GM12878 (cell line): Measurements from ENCODE around the gene ZXDC. TPM values are rescaled to one million over a fixed set of nuclear protein-coding genes. Genes with fewer than 3 reads are reported as not detected.

Source experiments
- ATAC-seq: fragments of 200-7000 bp; cut with Tn5 transposase; 3 replicates; pipeline ENCODE4 v1.9.1; 2020; ENCODE audit warnings: mild to moderate bottlenecking, moderate library complexity
- BruUV-seq: library from RNA; stranded (reverse); fragments of 400-500 nt; replicated peaks from 2 replicates; lab custom pipeline; 2021; lab: Mats Ljungman, UMichigan
- CTCF ChIA-PET: fragments of 300-600 bp; sonication (Branson Sonifier 250); formaldehyde crosslinking; extraction: SDS; loops from one replicate; lab custom pipeline; 2021; ENCODE audit warnings: inconsistent platforms; lab: Yijun Ruan, JAX
- POLR2A ChIA-PET: fragments of 350-600 bp; formaldehyde crosslinking; extraction: SDS; loops from one replicate; lab custom pipeline; 2021; ENCODE audit warnings: inconsistent platforms; lab: Charles Lee
- RAD21 ChIA-PET: fragments of 300-600 bp; sonication (Branson Sonifier 250); formaldehyde crosslinking; loops from one replicate; lab custom pipeline; 2023; ENCODE audit warnings: antibody characterized with exemption; ENCODE audit not compliant: unreplicated experiment; lab: Charles Lee
- SMC1A ChIA-PET: fragments of 300-600 bp; sonication (Branson Sonifier 250); formaldehyde crosslinking; loops from one replicate; lab custom pipeline; 2023; ENCODE audit not compliant: unreplicated experiment, uncharacterized antibody; lab: Charles Lee
- DNase-seq: peaks from one replicate; pipeline ENCODE4 v3.0.0-alpha.2; 2011; ENCODE audit warnings: low read depth, low spot score
- FAIRE-seq: peaks from 3 replicates; lab custom pipeline; 2011; peaks lifted over from hg19 to GRCh38; lab: Jason Lieb, UNC
- H2AFZ ChIP-seq: 2 replicates; pipeline ENCODE4 v1.6.0; 2011; ENCODE audit warnings: low read depth, low read length, control low read depth; ENCODE audit not compliant: control insufficient read depth
- H3K27ac ChIP-seq: 2 replicates; pipeline ENCODE4 v1.5.1; 2011; ENCODE audit warnings: control low read depth; ENCODE audit not compliant: control insufficient read depth, insufficient read depth
- H3K27me3 ChIP-seq, 2 experiments: replicated peaks in 1 of 2; 2 replicates each; pipeline versions ENCODE4 v1.6.0 to v1.6.1; 2011; ENCODE audit warnings: low read length in 1 of 2; ENCODE audit not compliant: control insufficient read depth in 2 of 2, insufficient read depth in 2 of 2
- H3K36me3 ChIP-seq, 2 experiments: 2 replicates each; pipeline ENCODE4 v1.5.1; 2011; ENCODE audit warnings: low read length in 1 of 2; ENCODE audit not compliant: control insufficient read depth in 2 of 2, insufficient read depth in 2 of 2
- H3K4me1 ChIP-seq: 2 replicates; pipeline ENCODE4 v1.6.1; 2011; ENCODE audit warnings: mild to moderate bottlenecking, low read length, moderate library complexity, mixed read lengths; ENCODE audit not compliant: control insufficient read depth, insufficient read depth
- H3K4me2 ChIP-seq: 2 replicates; pipeline ENCODE4 v1.6.0; 2011; ENCODE audit warnings: control low read depth; ENCODE audit not compliant: control insufficient read depth, insufficient read depth
- H3K4me3 ChIP-seq: fragments of 200-600 bp; sonication (generic); 2 replicates; pipeline ENCODE4 v1.5.1; 2016
- H3K79me2 ChIP-seq: 2 replicates; pipeline ENCODE4 v1.6.0; 2011; ENCODE audit warnings: low read length; ENCODE audit not compliant: control insufficient read depth, insufficient read depth
- H3K9ac ChIP-seq: 2 replicates; pipeline ENCODE4 v1.8.0; 2011; ENCODE audit warnings: low read length, control low read depth, mixed read lengths; ENCODE audit not compliant: control insufficient read depth, insufficient read depth
- H3K9me3 ChIP-seq: replicated peaks from 3 replicates; pipeline ENCODE4 v1.5.1; 2011; ENCODE audit warnings: mild to moderate bottlenecking, low read length; ENCODE audit not compliant: control insufficient read depth, insufficient read depth
- H4K20me1 ChIP-seq: 2 replicates; pipeline ENCODE4 v1.6.0; 2011; ENCODE audit not compliant: control insufficient read depth, insufficient read depth
- CHD2 ChIP-seq: IDR thresholded peaks from 2 replicates; pipeline ENCODE4 v1.6.1; 2011; ENCODE audit warnings: low read depth, low read length, improper control_type of control experiment, borderline replicate concordance
- GABPA ChIP-seq: IDR thresholded peaks from 2 replicates; pipeline ENCODE4 v1.6.1; 2014; ENCODE audit warnings: antibody characterized with exemption, low read depth, mild to moderate bottlenecking, inconsistent platforms
- IRF4 ChIP-seq: IDR thresholded peaks from 2 replicates; pipeline ENCODE4 v1.6.1; 2011; ENCODE audit warnings: low read depth, low read length
- MYB ChIP-seq: fragments of 150-350 bp; IDR thresholded peaks from 2 replicates; pipeline ENCODE4 v1.6.1; 2014; ENCODE audit warnings: mild to moderate bottlenecking, low read depth, low read length, borderline replicate concordance
- MYC ChIP-seq: IDR thresholded peaks from 2 replicates; pipeline ENCODE4 v1.6.1; 2011; ENCODE audit warnings: mild to moderate bottlenecking, low read length, moderate library complexity, inconsistent platforms; ENCODE audit not compliant: insufficient read depth, insufficient replicate concordance, insufficient read length, severe bottlenecking
- PBX3 ChIP-seq: IDR thresholded peaks from 2 replicates; pipeline ENCODE4 v1.6.1; 2011; ENCODE audit warnings: mild to moderate bottlenecking, low read depth, low read length, moderate library complexity; ENCODE audit not compliant: insufficient replicate concordance
- PML ChIP-seq: IDR thresholded peaks from 2 replicates; pipeline ENCODE4 v1.6.1; 2012; ENCODE audit warnings: low read length, inconsistent platforms
- RUNX3 ChIP-seq: IDR thresholded peaks from 2 replicates; pipeline ENCODE4 v1.6.1; 2012; ENCODE audit warnings: low read length, inconsistent platforms
- SREBF2 ChIP-seq: IDR thresholded peaks from 2 replicates; pipeline ENCODE4 v1.6.1; 2012; ENCODE audit warnings: mild to moderate bottlenecking, low read length
- ZBTB40 ChIP-seq: fragments of 450-650 bp; IDR thresholded peaks from 2 replicates; pipeline ENCODE4 v1.6.1; 2016; ENCODE audit warnings: mild to moderate bottlenecking, moderate library complexity, borderline replicate concordance
- ZZZ3 ChIP-seq: IDR thresholded peaks from 2 replicates; pipeline ENCODE4 v1.6.1; 2011; ENCODE audit warnings: low read depth; ENCODE audit not compliant: control insufficient read depth, insufficient read length
- WGBS: methylation state at CpG from one replicate; pipeline ENCODE4 v1.1.6; 2016; ENCODE audit warnings: low lambda C conversion rate; ENCODE audit not compliant: insufficient replicate concordance, insufficient coverage; ENCODE audit errors: missing lambda C conversion rate; 5-methylcytosine and 5-hydroxymethylcytosine counted together
- in situ Hi-C: fragments of 300-500 bp; cut with MboI; formaldehyde crosslinking; loops from 9 replicates; pipeline ENCODE4 v1.14.3; 2018; ENCODE audit warnings: mixed read lengths
- intact Hi-C: fragments of 100-400 bp; cut with micrococcal nuclease; formaldehyde crosslinking; loops from one replicate; pipeline ENCODE4 v1.14.2; 2022; ENCODE audit not compliant: unreplicated experiment
- polyA plus RNA-seq, 11 experiments: library from polyadenylated mRNA; depleted of rRNA in 4 of 11; unstranded in 6 of 11; stranded (reverse) in 5 of 11; fragments of >200 nt; fragmentation: Nextera tagmentation in 4 of 11; fragmentation: Illumina TruSeq in 1 of 11; extraction: Ambion mirVana in 4 of 11; extraction: Trizol in 1 of 11; gene quantifications; 1 replicate in 1 of 11; 2 replicates in 10 of 11; pipeline versions ENCODE4 v1.2.1 to v1.2.3, GENCODE V29; 2011 to 2016; ENCODE audit warnings: inconsistent platforms in 2 of 11, missing spikeins in 2 of 11, low read depth in 1 of 11
- total RNA-seq, 4 experiments: library from RNA; depleted of rRNA in 3 of 4; stranded (reverse); fragments of >200 nt in 3 of 4; fragmentation: Illumina TruSeq in 1 of 4; extraction: Trizol in 1 of 4; gene quantifications; 2 replicates each; pipeline versions ENCODE4 v1.2.1 to v1.2.3, GENCODE V29; 2013 to 2021

ZXDC gene
- total and polyA plus RNA-seq, 10 of the 15 experiments (the other 5 are each of a cell fraction or from before 2014, with no cell fraction given) = 0.72 to 15.3 (median 8.5) TPM

GRCh38 chr3:126459763-126460127, 15.9 kb downstream of the ZXDC start:
- 93% methylated on average over 9 of the region's 9 CpGs for WGBS
- intact Hi-C loops = no loop called here
- Histone ChIP-seq H3K4me3 (no peak overlapping the region), H3K9ac (no peak overlapping the region), H3K4me1 (no peaks in the 10 kb centered on the region), H3K9me3 (no peaks in the 10 kb centered on the region), H2AFZ (no peak overlapping the region), H3K27me3 (no peaks in the 10 kb centered on the region), H3K4me2 (no peak overlapping the region), H3K79me2 (no peaks in the 10 kb centered on the region), H3K27ac (no peak overlapping the region), H4K20me1 (no peaks in the 10 kb centered on the region), H3K36me3 (peaks cover 18 to 43% of the 10 kb centered on the region in 2 experiments)
- ATAC-seq = no peak
- DNase-seq = no peak
- no peak for TF ChIP-seq GABPA
- no TSS peak for BruUV-seq
- ChIA-PET RAD21 (no interaction called here), CTCF (interaction anchor here (1.2 kb wide), 1 partner anchor 12 kb away, joined by 4 read pairs; no protein-coding TSS in a partner anchor), POLR2A (no interaction called here), SMC1A (interaction anchor here (1.1 kb wide), 1 partner anchor 12 kb away, joined by 3 read pairs; no protein-coding TSS in a partner anchor)
- FAIRE-seq = no peak
- in situ Hi-C loops = no loop called here

GRCh38 chr3:126459111-126459762, 16.5 kb downstream of the ZXDC start:
- FAIRE-seq (no peak), ATAC-seq (no peak), DNase-seq (no peak)
- no TSS peak for BruUV-seq
- no peak overlapping the region for H3K4me3 ChIP-seq
- CTCF ChIA-PET = interaction anchor here (1.2 kb wide), 1 partner anchor 12 kb away, joined by 4 read pairs; no protein-coding TSS in a partner anchor
- no peak overlapping the region for H3K4me2 ChIP-seq
- no peak overlapping the region for H2AFZ ChIP-seq
- no peaks in the 10 kb centered on the region for H3K79me2 ChIP-seq
- H3K4me1 ChIP-seq = no peaks in the 10 kb centered on the region
- peaks cover 18 to 45% of the 10 kb centered on the region in 2 experiments for H3K36me3 ChIP-seq
- H3K9ac ChIP-seq = no peak overlapping the region
- no peaks in the 10 kb centered on the region for H3K27me3 ChIP-seq
- SMC1A ChIA-PET = interaction anchor here (1.1 kb wide), 1 partner anchor 13 kb away, joined by 3 read pairs; no protein-coding TSS in a partner anchor
- in situ Hi-C loops (no loop called here), intact Hi-C loops (no loop called here)
- TF ChIP-seq CHD2 (no peak), PBX3 (no peak), ZZZ3 (no peak), IRF4 (no peak), MYC (no peak), SREBF2 (no peak), MYB (no peak), ZBTB40 (no peak), PML (no peak), RUNX3 (no peak)
- RAD21 ChIA-PET = no interaction called here
- WGBS = 84% methylated on average over 7 of the region's 7 CpGs
- H4K20me1 ChIP-seq = no peaks in the 10 kb centered on the region
- POLR2A ChIA-PET = no interaction called here
- no peak overlapping the region for H3K27ac ChIP-seq
- no peaks in the 10 kb centered on the region for H3K9me3 ChIP-seq
